Mucosa of gallbladder (tissue), 1 donor: ENCODE results near the gene SLC36A1. TPM values are rescaled to one million over a fixed set of nuclear protein-coding genes. Genes with fewer than 3 reads are reported as not detected.

ENCODE experiments used
- DNase-seq: peaks from one replicate; pipeline ENCODE4 v3.0.0-alpha.2; 2020; ENCODE audit warnings: low spot score
- total RNA-seq: library from RNA; stranded (reverse); gene quantifications from one replicate; pipeline ENCODE4 v1.2.1, GENCODE V29; 2021
- donor health status: DM: no; HTN: no; CAD: no.

SLC36A1 gene
- total RNA-seq, 1 donor from 2014 or later = 24.0 TPM

- no peak for DNase-seq
These were observed 86.9 kb downstream of the SLC36A1 start for GRCh38 chr5:151534350-151534749.

- DNase-seq = no peak
These were observed 89.6 kb downstream of the SLC36A1 start for GRCh38 chr5:151537044-151537443.

GRCh38 chr5:151541571-151541970 lies 94.2 kb downstream of the SLC36A1 start:
- DNase-seq = no peak

Other genes with a start within 250 kb of the SLC36A1 start
- 36.0 TPM for gene CCDC69, start 223.5 kb upstream of the SLC36A1 start, total RNA-seq
- gene GM2A, start 194.4 kb upstream of the SLC36A1 start, total RNA-seq = 38.1 TPM
- gene SLC36A3, start 143.8 kb upstream of the SLC36A1 start, total RNA-seq = not detected
- 0.14 TPM for gene SLC36A2, start 100.0 kb upstream of the SLC36A1 start, total RNA-seq
- gene FAT2, start 143.7 kb downstream of the SLC36A1 start, total RNA-seq = 0.03 TPM
- gene SPARC, start 239.3 kb downstream of the SLC36A1 start, total RNA-seq = 985 TPM